Astrocyte of the cerebellum (primary cell): Measurements from ENCODE around the gene INPP5E.

Experiments
- DNase-seq: peaks from one replicate; pipeline ENCODE4 v3.0.0-alpha.2; 2011; ENCODE audit warnings: low read depth
- H3K4me3 ChIP-seq: 2 replicates; pipeline ENCODE4 v1.5.1; 2011; ENCODE audit warnings: mild to moderate bottlenecking, low read depth, low read length, moderate library complexity
- in situ Hi-C: cut with HindIII; loops from 2 replicates; pipeline ENCODE4 v1.10.0; 2017; ENCODE audit warnings: low sequenced_read_pairs
- TF ChIP-seq, protein P1 (sequence below): IDR thresholded peaks from 2 replicates; pipeline ENCODE4 v1.5.1; 2012; ENCODE audit warnings: low read length, low read depth, moderate library complexity, mild to moderate bottlenecking; ENCODE audit errors: missing control alignments

The INPP5E gene

DNA sequence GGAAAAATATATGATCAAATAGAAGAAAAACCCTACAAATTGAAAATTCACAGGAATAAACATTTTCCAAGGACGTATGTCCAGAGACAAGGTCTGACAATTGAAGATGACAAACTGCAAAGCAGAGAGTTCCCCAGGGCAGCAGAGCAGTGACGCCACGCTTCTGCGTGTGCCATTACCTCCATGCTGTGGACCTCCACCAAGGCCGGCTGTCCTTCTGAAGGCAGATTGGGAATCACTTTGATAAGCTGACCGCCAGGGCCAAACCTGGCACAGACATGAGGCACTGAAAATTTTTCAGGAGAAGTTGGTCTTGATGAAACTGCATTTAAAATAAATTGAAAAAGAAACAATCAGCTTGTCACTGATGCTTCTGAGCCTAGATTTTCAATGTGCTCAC is 24.6 kb upstream of the INPP5E start:
- in situ Hi-C loops: no loop called here
- TF ChIP-seq, protein P1, sequence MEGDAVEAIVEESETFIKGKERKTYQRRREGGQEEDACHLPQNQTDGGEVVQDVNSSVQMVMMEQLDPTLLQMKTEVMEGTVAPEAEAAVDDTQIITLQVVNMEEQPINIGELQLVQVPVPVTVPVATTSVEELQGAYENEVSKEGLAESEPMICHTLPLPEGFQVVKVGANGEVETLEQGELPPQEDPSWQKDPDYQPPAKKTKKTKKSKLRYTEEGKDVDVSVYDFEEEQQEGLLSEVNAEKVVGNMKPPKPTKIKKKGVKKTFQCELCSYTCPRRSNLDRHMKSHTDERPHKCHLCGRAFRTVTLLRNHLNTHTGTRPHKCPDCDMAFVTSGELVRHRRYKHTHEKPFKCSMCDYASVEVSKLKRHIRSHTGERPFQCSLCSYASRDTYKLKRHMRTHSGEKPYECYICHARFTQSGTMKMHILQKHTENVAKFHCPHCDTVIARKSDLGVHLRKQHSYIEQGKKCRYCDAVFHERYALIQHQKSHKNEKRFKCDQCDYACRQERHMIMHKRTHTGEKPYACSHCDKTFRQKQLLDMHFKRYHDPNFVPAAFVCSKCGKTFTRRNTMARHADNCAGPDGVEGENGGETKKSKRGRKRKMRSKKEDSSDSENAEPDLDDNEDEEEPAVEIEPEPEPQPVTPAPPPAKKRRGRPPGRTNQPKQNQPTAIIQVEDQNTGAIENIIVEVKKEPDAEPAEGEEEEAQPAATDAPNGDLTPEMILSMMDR: no peak
- DNase-seq: no peak
- H3K4me3 ChIP-seq: no peak overlapping the region

DNA sequence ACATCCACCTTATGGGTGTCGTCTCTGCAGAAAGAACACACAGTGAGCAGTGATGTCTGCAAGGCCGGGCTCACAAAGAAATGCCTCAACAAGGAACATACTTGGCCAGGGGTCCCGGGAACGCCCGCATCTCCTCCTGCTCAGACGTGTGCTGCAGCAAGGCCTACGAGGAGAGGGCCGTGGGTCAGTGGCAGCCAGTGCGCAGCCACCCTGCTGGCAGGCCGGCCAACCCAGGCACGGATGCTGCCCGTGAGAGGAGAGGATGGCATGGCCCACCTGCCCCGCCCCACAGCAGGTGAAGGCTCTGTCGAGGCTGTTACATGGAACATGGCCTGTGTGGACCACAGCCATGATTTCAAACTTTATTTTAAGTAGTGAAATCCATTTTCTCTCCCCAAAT is 23.9 kb upstream of the INPP5E start:
- in situ Hi-C loops: no loop called here
- H3K4me3 ChIP-seq: no peak overlapping the region
- TF ChIP-seq, protein P1: no peak
- no peak for DNase-seq

DNA sequence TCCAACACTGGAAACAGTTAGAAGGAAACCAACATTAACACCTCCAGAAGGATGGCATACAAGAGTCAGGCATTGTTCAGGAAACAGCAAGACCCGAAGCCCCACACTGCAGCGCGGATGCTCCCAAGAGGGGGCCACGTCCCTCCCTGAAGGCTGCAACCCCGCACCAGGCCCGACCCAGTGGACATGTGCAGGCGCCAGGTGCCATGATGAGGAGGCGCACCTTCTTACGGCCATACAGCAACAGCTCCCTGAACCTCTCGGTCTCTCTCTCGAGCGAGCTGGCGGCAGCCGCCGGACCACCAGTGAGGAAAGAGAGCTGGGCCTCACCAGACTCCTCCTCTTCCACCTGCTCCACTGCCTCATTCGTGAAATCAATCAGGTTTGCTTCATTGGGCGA is 23.0 kb upstream of the INPP5E start:
- TF ChIP-seq, protein P1: no peak
- no peak overlapping the region for H3K4me3 ChIP-seq
- in situ Hi-C loops: no loop called here
- DNase-seq: no peak

DNA sequence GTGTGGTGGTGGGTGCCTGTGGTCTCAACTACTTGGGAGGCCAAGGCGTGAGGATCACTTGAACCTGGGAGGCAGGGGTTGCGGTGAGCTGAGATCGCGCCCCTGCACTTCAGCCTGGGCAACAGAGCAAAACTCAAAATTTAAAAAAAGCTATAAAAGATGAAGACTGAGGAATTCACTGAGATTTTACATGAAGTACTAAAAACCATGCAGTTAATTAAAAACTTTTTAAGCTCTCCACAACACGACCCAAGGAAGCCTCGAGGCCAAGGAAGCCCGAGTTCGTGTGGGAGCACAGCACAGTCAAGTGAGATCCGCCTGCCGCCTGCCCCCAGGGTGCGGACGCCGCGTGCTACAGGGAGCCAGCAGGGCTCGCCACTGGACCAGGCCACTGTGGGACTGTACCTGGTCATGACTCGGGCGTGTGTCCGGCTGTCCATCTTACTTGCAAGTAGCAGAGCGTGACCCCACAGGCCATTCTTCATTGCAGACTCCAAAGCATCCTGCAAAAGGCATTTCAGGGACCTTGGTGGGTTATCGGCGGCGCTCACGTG is 21.2 kb upstream of the INPP5E start:
- no peak for DNase-seq
- TF ChIP-seq, protein P1: no peak
- in situ Hi-C loops: no loop called here
- H3K4me3 ChIP-seq: no peak overlapping the region

DNA sequence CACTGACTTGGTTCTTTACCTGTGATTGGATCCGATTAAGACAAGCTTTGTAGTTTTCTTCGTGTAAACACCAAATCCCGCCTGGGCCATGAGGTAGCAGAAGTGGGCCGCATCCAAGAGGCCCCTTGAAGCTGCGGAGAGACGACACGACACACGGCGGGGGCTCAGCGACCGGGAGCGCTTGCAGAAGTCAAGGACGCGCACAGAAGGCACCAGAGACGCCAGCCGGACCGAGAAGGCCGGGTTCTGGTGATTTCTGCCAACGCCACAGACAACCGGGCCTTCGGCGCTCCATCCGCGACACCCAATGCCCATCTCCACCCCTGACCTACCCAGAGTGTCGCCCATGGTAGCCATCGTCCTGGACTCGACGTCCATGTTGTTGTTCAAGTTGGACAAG is 19.8 kb upstream of the INPP5E start:
- TF ChIP-seq, protein P1: no peak
- no peak for DNase-seq
- H3K4me3 ChIP-seq: no peak overlapping the region
- in situ Hi-C loops: no loop called here

DNA sequence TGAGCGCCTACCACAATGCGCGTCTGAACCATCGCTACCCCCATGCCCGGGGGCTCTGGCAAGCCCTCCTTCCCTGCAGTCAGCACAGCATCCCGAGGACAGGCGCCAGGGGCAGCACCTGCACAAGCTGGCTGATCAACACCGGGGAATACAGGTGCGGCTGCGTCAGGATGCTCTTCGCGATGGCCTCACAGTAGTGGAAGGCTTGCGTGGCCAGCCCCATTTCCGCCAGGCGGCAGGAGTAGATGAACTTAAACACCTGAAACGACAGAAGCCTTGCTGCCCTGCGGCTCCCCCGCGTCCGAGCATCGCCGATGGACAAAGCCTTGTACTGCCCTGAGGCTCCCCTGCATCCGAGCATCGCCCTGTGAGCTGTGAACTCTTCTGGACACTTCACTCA is 17.7 kb upstream of the INPP5E start:
- TF ChIP-seq, protein P1: no peak
- in situ Hi-C loops: no loop called here
- no peak for DNase-seq
- no peak overlapping the region for H3K4me3 ChIP-seq

DNA sequence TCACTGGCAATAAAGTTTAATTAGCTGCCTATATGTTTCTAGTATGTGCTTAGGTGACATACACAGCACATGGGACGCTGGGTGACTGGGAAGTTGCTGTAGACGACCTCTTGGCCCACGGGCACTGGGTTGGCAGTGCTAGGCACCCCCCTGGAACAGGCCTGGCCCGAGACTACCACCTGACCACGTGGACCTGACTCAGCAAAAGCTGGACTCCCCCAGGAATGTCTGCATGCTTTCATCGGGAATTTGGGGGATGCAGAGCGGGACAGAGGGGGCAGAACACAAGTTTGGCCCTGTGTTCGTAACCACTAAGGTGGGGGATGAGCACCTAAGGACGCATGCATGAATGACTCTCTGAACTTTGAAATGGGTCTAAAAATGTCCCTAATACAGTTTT is 16.6 kb upstream of the INPP5E start:
- DNase-seq: no peak
- TF ChIP-seq, protein P1: no peak
- in situ Hi-C loops: no loop called here
- no peak overlapping the region for H3K4me3 ChIP-seq
